ENCODE measurements around the gene SERINC4. TPM values are rescaled to one million over a fixed set of nuclear protein-coding genes. Genes with fewer than 3 reads are reported as not detected.

SERINC4 gene
- not detected in 2 replicates for total RNA-seq

GRCh38 chr15:43799945-43800285 lies at the start of gene SERINC4:
Gene SERINC4, minus strand, starts transcription at chr15:43800220. Its CDS starts 234 bp downstream, at chr15:43799986.

GRCh38 chr15:43826508-43827341 lies 26.7 kb upstream of the SERINC4 start, which contains the start of gene WDR76:
Gene WDR76, plus strand, starts transcription at chr15:43827002. Its CDS starts 31 bp downstream, at chr15:43827033.

GRCh38 chr15:43824302-43825246 lies 24.6 kb upstream of the SERINC4 start, which contains the start of gene MFAP1:
Gene MFAP1, minus strand, starts transcription at chr15:43824690. Its CDS starts 121 bp downstream, at chr15:43824569.

GRCh38 chr15:43800286-43801141 lies 494 bp upstream of the SERINC4 start, which contains the start of gene HYPK:
Gene HYPK, plus strand, starts transcription at chr15:43800599. Its CDS starts 24 bp downstream, at chr15:43800623.

GRCh38 chr15:43791993-43792760 lies 7.8 kb downstream of the SERINC4 start, which contains the start of gene SERF2:
Gene SERF2, plus strand, starts transcription at chr15:43792320. Its CDS starts 57 bp downstream, at chr15:43792377.

GRCh38 chr15:43776718-43777266 lies 23.2 kb downstream of the SERINC4 start, which contains the start of gene ELL3:
Gene ELL3, minus strand, starts transcription at chr15:43776966. Its CDS starts 65 bp downstream, at chr15:43776901.

GRCh38 chr15:43746245-43746902 lies 53.6 kb downstream of the SERINC4 start, which contains the start of gene PDIA3:
Gene PDIA3, plus strand, starts transcription at chr15:43746438. Its CDS starts 102 bp downstream, at chr15:43746540.

Other genes with a start within 250 kb of the SERINC4 start
- 9.6 and 18.1 TPM in 2 replicates for gene PPIP5K1, start 210.0 kb downstream of the SERINC4 start, total RNA-seq
- gene CKMT1B, start 206.2 kb downstream of the SERINC4 start, total RNA-seq, result not detected in 2 replicates
- not detected in 2 replicates for gene STRC, start 181.4 kb downstream of the SERINC4 start, total RNA-seq
- under 0.01 TPM in 1 of 2 replicates, not detected in the other for gene CATSPER2, start 151.4 kb downstream of the SERINC4 start, total RNA-seq
- gene CKMT1A, start 106.4 kb downstream of the SERINC4 start, total RNA-seq, result not detected in 2 replicates
- gene PDIA3, start 53.8 kb downstream of the SERINC4 start, total RNA-seq, result 411 and 442 TPM in 2 replicates
- gene ELL3, start 23.3 kb downstream of the SERINC4 start, total RNA-seq, result 1.3 and 1.6 TPM in 2 replicates
- 1,432 and 2,009 TPM in 2 replicates for gene SERF2, start 7.9 kb downstream of the SERINC4 start, total RNA-seq
- gene HYPK, start 379 bp upstream of the SERINC4 start, total RNA-seq, result 7.8 and 17.5 TPM in 2 replicates
- 14.4 and 23.0 TPM in 2 replicates for gene MFAP1, start 24.5 kb upstream of the SERINC4 start, total RNA-seq
- 3.4 and 4.7 TPM in 2 replicates for gene WDR76, start 26.8 kb upstream of the SERINC4 start, total RNA-seq